ENCODE measurements around the gene NTF3.
"Not testable (repeated sequence)": the region's sequence is repeated elsewhere in the genome, so short reads cannot be mapped to it uniquely, and the experiment has no call there.

The NTF3 gene

DNA sequence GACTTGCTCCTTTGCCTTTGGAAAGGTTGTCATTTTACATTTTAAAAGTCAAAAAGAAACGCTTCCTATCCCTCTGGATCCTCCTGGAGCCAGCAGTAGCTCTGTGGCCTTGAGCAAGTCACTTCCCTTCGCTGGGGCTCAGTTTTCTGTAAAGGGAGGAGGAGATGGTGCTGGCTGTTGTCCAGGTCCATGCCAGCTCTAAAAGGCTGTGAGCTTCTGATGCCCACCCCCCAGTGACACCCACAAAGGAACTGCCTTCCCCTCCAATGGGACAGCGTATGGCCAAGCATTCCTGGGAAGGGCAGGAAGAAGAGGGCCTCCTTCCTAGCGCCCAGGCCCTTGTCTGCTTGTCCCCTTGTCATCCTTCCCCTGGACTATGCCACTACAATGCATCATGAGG, 81.5 kb downstream of the NTF3 start:
- DNase-seq = no peak

- no peak for DNase-seq
Measured at GRCh38 chr12:5514016-5514415, 82.1 kb downstream of the NTF3 start.

DNA sequence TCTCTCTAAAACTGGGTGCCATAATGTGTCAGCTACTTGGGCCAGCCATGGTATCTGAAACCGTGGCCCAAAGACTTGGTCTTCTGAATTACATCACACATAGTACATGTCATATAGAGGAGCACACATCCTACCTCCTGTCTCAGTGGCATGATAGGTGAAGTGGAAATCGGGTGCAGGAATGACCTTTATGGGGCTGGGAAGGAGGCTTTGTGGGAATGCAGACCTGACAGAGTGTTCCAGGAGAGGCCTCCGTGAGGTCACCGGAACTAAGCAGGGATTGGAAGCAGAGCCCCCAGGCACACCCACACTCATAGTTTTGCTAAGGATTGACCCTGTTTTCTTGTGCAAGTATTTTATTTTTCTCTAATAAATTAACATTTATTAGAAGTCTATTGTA, 82.6 kb downstream of the NTF3 start:
- no peak for DNase-seq

- no peak for DNase-seq
Measured at GRCh38 chr12:5515458-5515857, 83.5 kb downstream of the NTF3 start.

DNA sequence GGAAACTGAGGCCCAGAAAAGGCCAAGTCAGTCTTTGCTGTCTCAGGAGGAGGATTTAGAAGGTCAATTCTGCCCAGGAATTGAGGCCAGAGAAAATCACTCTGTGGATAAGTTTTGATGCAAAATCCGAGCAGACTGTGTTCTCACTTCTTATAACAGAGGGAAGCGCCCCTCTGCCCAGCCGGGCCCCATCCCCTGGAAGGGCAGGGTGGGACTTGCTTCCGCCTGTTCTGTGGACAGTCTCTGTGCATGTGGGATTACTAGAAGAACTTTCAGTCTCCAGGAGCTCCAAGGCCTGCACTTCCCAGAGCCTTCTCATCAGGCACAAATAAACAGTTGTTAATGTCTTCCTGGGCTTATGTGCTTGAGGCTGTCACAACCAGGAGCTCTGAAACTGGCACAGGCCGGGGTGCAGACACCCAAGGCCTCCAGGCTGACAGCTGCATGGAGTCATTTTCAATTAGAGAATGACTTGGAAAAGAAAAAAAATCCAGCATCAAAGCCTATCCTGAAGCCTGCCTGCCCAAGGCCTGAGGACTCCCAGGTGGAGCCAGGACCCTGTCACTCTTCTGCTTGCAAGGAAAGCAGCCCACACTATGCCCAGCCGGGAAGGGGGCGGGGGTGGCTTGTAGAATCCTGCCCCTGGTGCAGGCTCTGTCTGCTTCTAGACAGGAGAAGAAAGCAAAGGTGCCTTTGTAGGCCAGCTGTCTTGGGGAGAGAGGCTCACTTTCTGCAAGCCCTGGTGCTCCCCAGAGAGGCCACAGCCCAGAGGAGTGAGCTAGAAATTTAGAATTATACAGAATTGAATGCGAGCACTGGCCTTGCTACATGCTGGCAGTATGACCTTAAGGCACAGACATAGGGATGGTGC, 84.7 kb downstream of the NTF3 start:
- DNase-seq = no peak

- no peak for DNase-seq
Measured at GRCh38 chr12:5518584-5519365, 86.9 kb downstream of the NTF3 start.

- no peak for DNase-seq
Measured at GRCh38 chr12:5520037-5520436, 88.1 kb downstream of the NTF3 start.

GRCh38 chr12:5520831-5521230, 88.9 kb downstream of the NTF3 start:
- no peak for DNase-seq

GRCh38 chr12:5521456-5522325, 89.8 kb downstream of the NTF3 start:
- no peak for DNase-seq

DNA sequence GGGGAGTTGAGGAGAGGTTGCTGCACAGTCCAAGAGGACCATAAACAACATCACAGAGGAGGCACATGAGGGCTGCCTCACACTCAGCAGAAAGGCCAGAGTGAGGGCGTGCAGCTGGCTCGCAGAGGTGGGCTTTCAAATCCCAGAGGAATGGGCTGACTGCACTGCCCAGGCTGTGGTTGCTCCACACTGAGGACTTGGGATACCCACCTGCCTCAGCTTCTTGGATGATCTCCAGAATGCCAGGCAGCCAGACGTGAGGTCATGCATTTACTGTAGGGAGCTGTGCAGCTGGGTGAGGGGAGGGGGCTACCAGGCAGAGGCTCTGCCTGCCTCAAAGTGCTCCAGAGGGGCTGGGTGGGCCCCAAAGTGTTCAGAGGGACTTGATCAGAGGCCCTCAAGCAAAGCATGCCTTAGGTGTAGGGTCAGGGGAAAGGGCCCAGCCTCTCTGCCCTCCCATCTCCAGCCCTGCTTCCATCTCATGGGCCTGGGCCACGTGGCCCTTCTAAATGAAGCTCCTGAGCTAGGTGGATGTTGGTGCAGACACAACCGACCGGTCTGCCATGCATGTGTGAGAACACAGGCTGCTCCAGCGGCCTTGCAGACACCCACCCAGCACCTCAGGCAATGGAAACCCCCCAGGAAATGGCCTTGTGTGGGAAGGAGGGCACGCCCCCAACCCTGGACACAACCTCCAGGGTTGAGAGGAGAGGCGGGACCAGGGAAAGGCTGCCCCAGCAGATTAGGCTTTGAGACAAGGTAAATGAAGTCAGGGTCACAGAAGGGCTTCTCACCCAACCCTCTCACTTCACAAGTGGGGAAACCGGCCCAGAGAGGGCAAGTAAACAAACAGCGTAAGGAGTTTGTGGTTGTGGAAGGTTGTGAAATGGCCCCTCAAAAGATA, 90.8 kb downstream of the NTF3 start:
- DNase-seq = no peak

GRCh38 chr12:5523396-5524115, 91.6 kb downstream of the NTF3 start:
- no peak for DNase-seq

DNA sequence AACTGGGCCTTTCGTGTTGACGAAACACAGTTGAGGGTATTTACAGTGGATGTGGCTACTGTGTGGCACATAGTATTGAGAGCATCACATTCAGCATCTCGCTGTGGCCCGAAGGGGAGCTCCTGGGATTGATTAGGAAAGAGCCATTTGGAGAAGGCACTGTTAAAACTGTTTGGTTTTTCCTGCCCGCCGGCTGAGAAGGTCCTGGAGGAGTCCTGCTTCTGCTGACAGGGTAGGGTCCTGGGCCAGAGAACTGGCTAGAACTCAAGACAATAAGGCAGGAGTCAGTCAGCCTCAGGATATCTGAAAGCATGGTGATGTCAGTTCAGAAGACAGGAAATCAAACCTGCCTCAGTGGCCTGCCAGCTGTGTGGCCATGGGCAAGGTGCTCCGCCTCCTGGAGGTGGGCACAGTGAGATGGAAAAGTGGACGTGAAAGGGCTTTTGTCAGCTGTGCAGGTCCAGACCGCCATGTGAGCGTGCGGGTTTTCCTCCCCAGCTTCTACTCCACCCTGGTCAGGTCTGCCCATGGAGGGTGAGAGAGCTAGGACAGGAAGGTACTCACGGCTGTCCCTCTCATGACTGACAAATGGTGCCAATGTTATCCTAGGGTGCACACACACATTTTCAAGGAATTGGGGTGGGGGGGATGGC, 92.3 kb downstream of the NTF3 start:
- no peak for DNase-seq

- no peak for DNase-seq
Measured at GRCh38 chr12:5524769-5525436, 93.0 kb downstream of the NTF3 start.

DNA sequence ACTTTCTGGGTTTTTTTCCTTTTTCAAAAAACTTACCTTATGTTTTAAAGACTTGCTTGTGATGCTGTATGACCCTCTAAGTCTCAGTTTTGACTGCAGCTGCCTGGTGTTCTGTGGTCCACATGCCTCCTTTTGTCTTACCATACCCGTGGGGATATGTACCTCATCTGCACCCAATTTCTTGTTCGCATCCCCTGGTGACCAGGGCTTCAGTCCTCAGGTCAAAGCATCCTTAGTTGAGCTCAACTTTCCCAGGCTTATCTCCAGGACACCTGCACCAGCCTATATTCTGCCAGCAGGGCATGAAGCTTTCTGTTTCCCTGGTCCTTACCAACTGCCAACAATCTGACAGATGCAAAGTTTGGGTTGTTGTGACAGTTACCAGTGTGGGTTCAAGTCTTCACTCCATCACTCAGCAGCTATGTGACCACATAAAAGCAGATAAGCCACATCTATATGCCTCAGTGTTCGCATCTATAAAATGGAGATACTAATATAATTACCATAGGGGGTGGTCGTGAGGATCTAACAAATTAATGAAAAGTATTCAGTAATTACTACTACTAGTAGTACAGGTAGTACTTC, 94.0 kb downstream of the NTF3 start:
- no peak for DNase-seq

GRCh38 chr12:5533368-5533767, 101.5 kb downstream of the NTF3 start:
- no peak for DNase-seq

DNA sequence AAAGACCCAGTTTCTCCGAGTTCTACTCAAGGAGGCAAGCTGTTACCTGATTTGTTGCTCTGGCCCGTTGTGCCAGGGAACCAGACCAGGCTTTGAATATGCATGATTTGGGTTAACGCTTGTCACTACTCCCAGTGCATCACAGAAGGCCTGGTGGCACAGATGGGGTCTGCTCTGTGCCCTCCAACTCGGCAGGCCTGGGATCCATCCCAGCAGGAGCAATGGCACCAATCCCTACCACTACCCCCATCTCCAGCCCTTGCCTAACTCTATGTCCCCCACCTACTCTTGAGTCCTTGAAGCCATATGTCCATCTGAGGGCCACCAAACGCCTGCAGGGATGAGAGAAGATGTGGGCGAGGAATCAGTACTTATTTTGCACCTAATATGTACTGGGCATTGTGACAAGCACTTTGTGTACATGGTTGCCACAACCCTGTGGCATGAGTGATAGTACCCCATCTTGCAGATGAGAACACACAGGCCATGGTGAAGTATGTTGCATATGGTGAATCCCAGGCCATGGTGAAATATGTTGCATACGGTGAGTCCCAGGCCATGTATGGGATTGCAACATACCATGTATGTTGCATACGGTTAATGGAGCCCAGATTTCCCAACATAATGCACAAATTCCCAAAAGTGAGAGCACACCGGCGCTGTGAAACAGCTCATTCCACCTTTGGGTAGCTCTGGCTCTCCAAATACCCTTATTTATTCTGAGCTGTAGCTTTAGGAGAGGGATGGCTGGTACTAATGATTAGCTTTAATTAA, 102.7 kb downstream of the NTF3 start:
- no peak for DNase-seq

DNA sequence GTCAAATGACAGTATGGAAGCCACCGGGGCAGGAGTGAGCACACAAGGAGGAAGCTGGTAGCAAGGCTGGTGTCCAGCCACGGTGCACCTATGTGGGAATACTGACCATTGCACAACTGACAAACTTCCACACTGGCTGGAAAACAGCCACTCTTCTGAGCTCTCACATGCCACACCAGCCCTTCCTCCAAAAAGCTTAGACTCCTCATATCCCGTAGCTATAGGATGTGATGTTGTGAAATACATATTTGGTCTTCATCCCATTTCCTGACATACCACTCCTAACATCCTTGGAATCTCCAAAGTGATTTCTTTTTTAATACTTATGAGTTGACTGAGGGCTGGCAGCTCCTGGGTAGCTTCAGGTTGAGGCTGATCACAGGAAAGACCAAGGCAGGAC, 103.6 kb downstream of the NTF3 start:
- DNase-seq = no peak

GRCh38 chr12:5537026-5537615, 105.2 kb downstream of the NTF3 start:
- not testable (repeated sequence) for DNase-seq

- no peak for DNase-seq
Measured at GRCh38 chr12:5537771-5538170, 105.9 kb downstream of the NTF3 start.
